Ammon's horn (tissue), 1 donor: Measurements from ENCODE around the gene RAD54L.
"Not testable (repeated sequence)": the region's sequence is repeated elsewhere in the genome, so short reads cannot be mapped to it uniquely, and the experiment has no call there.

Source experiments
- DNase-seq: peaks from one replicate; pipeline ENCODE4 v3.0.0-alpha.2; 2016; ENCODE audit warnings: low spot score

Gene RAD54L

DNA sequence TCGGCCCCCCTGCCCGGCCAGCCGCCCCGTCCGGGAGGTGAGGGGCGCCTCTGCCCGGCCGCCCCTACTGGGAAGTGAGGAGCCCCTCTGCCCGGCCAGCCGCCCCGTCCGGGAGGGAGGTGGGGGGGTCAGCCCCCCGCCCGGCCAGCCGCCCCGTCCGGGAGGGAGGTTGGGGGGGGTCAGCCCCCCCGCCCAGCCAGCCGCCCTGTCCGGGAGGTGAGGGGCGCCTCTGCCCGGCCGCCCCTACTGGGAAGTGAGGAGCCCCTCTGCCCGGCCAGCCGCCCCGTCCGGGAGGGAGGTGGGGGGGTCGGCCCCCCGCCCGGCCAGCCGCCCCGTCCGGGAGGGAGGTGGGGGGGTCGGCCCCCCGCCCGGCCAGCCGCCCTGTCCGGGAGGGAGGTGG lies 5.8 kb upstream of the RAD54L start:
- not testable (repeated sequence) for DNase-seq

DNA sequence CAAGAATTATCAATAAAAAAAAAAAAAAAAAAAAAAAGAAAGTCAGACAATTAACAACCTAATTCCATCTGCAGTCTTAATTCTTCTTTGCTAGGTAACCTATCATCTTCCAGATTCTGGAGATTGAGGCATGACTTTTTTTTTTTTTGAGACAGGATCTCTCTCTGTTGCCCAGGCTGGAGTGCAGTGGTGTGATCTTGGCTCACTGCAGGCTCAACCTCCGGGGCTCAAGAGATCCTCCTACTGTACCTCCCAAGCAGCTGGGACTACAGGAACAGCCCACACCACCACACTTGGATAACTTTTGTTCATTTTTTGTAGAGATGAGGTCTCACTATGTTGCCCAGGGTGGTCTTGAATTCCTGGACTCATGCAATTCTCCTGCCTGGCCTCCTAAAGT lies 4.6 kb upstream of the RAD54L start:
- DNase-seq = no peak

DNA sequence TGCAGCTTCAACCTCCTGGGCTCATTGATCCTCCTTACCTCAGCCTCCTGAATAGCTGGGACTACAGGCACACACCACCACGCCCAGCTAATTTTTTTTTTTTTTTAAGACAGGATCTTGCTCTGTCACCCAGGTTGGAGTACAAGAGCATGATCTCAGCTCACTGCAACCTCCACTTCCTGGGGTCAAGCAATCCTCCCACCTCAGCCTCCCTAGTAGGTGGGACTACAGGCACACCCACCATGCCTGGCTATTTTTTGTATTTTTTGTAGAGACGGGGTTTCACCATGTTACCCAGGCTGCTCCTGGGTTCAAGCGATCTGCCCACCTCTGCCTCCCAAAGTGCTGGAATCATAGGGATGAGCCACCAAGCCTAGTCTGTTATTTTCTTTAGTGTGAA lies 3.7 kb upstream of the RAD54L start:
- DNase-seq = not testable (repeated sequence)

DNA sequence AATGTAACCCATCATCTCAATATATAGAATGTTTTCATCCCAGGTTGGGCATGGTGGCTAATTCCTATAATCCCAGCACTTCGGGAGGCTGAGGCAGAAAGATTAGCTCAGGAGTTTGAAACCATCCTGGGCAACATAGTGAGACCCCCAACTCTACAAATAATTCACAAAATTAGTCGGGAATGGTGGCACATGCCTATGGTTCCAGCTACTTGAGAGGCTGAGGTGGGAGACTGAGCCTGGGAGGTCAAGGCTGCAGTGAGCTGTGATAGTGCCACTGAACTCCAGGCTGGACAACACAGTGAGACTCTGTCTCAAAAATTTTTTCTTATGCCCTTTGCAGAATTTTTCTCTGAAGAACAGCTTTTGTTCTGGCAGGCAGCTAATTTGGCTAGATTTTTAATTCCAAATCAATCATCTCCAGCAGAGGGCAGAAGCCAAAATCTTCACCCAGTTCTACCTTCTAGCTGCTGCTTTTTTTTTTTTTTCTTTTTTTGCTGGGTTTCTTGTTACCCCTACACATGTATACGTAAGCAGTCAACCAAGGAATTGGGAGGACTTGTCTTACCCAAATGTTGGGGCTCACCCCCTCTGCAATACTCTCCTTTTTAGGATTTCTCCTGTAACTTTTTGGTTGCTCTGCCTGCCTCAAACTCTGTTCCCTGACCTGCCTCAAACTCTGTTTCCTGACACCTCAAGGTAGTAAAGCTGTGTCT lies 2.7 kb upstream of the RAD54L start:
- no peak for DNase-seq

DNA sequence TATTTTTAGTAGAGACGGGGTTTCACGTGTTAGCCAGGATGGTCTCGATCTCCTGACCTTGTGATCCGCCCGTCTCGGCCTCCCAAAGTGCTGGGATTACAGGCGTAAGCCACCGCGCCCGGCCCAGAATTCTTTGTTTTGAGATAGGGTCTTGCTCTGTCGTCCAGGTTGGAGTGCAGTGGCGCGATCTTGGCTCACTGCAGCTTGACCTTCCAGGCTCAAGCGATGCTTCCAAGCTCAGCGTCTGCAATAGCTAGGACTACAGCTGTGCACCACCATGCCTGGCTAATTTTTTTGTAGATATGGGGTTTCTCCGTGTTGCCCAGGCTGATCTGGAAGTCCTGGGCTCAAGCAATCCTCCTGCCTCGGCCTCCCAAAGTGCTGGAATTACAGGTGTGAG lies 1.4 kb upstream of the RAD54L start:
- not testable (repeated sequence) for DNase-seq

DNA sequence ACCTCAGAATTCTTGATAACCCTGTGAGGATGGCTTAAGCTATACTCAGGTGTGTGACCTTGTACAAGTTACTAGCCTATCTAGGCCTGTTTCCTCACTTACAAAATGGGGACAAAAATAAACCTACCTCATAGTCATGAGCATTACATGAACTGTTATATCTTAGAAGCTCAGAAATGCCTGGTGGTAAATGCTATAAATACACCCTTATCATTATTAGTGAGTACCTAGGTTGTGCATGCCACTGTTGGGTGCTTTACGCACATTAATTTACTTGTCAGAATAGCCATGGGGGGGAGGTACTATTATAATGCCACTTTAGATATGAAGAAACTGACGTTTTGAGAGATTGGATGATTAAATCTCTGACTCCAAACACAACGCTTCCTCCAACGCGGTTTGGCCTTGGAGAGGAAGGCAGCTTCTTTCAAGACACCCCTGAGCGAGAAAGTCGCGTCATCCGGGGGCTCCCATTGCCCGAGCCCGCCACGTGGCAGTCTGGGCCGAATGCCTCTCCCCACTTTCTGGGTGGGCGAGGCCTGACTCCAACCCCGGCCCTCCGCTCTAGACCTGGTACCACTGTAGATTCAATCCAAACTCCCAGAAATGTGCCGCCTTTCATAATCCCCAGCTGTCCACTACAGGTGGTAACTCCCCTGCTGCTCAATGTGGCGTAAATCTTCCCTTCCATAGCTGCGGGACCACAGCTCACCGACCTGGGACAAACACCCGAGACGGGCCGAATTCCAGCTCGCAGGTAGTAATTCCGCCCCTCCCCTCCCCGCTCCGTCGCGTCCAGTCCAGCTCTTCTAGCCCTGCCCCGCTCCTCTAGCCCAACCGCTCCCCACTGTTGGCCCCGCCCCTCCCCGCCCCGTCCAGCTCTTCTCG lies 771 bp upstream of the RAD54L start:
- DNase-seq = no peak

DNA sequence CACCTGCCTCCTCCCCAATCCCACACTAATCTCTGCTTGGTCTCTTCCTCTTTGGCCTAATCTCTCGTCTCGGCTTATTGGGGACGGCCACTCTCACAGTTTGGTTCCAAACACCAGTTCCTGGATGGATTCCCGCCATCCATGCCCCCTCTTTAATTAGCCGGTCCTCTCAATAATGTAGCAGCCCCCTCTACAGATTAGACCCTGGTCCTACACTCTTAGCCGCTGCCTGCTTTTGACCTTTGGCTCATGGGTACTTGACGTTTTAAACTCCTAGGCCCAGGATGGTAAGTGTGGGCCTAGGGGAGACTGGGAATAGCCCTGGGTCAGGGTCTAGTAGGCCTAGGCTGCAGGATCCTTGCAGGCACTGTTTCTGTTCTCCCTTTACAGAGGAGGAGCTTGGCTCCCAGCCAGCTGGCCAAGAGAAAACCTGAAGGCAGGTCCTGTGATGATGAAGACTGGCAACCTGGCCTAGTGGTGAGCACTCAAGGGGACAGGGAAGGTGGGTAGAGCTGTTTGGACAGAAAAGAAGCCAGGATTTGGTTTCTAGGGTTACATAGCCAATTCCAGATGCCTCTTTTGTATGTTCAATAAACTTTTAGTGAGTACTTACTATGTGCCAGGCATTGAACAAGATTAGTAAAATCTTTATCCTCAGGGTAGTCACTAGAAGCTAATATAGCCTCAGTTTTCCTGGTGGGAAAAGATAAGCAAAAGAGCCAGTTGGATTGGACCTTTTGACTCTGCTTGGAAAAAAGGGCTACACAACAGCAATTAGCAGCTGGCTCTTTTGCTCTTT lies 758 bp downstream of the RAD54L start:
- no peak for DNase-seq

DNA sequence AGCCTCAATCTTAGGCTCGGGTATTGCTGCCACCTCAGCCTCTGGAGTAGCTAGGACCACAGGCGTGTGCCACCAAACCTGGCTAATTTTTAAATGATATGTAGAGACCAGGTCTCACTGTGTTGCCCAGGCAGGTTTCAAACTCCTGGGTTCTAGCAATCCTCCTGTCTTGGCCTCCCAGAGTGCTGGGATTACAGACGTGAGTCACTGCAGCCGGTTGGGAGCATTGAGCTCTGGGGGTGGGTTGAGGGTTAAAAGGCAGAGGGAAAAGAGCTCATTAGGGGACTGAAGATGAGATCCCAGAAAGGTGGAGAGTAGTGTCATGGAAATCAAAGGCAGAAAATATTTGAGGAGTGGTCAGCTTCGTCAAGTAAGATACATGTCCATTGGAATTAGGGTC lies 7.1 kb downstream of the RAD54L start:
- no peak for DNase-seq

DNA sequence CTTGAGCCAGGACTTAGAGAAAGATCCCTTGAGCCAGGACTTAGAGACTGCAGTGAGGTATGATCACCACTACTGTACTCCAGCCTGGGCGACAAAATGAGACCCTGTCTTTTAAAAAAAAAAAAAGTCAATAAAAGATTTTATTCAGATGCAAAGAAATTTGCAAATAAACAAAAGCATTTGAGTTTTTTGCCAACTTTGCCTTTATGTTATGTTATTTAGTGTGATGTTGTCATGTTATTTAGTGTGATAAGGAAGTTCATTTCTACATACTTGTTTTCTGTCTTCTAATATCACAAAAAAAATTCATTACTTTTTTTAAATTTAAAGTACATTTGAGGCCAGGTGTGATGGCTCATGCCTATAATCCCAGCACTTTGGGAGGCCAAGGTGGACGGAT lies 9.0 kb downstream of the RAD54L start:
- DNase-seq = no peak

DNA sequence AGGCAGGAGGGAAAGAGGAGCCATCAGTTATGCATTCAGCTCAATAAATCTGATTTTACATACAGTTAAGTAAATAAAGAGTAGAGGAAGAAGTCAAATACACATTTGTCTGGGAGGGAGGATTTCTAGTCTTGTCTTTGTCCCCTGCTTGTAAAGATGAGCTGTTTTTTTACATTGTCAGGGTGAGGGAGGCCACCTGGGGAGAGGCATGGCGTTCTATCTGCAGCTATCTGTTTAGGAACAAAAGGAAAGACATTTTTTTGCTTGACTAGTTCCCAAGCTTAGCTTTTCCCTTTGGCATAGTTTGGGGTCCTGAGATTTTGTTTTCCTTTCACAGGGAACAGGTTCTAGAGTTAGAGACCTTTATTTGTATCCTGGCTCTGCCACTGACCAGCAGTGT lies 14.9 kb downstream of the RAD54L start:
- DNase-seq = no peak

DNA sequence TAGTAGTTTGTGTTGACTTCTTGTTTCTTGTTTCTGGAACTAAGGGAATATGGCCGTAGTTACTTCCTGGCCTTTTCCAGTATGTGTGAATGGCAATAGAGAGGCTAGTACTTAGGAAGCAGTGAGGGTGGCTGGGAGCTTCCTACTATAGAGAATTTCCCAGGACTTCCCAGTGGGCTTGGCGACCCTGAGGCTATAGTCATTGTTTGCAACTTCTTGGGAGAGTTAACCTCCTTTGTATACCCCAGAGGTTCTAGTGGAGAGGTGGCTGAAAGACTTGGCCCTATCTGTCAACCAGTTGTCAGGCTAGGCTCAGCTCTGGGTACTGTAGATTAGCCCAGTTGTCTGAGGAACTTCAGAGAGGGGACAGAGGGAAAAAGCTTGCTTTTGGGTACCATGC lies 15.6 kb downstream of the RAD54L start:
- no peak for DNase-seq

DNA sequence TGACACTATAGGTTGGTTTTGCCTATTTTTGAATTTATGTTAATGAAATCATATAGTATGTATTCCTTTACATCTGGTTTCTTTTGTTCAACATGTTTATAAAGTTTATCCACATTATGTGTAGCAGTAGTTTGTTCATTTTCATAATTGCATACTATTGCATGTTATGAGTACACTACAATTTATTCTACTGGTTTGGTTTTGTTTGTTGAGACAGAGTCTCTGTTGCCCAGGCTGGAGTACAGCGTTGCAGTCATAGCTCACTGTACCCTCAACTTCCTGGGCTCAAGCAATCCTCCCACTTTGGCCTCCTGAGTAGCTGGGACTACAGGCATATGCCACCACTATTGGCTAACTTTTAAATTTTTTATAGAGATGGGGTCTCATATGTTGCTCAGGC lies 21.0 kb downstream of the RAD54L start:
- DNase-seq = no peak

DNA sequence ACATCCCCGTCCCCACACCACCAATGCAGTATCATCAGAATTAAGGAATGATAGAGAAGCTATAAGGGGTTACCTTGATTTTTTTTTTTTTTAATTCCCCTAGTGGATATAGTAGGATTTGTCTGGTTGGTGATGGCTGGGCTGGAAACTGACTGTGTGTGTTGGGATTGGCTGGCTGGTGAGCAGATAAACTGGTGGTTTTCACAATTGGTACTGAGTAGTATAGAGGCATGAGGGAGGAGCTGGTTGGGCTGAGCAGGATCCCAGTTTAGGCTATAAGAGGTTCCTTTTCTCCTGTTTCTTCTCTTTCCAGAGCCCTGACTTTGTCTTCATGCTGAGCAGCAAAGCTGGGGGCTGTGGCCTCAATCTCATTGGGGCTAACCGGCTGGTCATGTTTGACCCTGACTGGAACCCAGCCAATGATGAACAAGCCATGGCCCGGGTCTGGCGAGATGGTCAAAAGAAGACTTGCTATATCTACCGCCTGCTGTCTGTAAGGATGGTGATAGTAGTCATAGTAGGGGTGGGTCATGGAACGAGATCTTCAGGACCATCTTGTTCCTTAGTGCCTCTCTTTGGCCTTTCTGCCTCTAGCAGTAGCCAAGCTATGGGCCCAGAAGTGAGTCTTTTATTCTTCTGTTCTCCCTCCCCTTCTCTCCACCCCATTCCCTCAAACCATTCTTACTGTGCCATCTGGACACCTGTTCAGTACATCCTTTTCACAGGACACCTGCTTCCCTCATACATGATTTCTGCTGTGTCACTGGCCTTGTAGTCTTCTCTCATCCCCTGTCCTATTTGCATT lies 26.9 kb downstream of the RAD54L start:
- no peak for DNase-seq

DNA sequence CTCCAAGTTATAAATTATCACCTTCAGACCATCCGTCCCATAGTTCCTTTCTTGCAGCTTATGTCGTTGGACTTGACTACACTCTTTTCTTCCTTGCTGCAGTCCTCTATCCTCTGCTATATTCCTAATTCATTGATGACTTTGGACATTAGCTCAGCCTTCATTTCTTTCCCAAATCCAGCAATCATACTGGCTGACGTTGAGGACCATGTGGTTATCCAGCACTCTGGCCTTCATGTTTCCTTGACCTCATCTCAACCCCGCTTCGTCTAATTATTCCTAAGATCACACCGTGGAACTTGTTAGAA lies 27.4 kb downstream of the RAD54L start:
- DNase-seq = no peak

DNA sequence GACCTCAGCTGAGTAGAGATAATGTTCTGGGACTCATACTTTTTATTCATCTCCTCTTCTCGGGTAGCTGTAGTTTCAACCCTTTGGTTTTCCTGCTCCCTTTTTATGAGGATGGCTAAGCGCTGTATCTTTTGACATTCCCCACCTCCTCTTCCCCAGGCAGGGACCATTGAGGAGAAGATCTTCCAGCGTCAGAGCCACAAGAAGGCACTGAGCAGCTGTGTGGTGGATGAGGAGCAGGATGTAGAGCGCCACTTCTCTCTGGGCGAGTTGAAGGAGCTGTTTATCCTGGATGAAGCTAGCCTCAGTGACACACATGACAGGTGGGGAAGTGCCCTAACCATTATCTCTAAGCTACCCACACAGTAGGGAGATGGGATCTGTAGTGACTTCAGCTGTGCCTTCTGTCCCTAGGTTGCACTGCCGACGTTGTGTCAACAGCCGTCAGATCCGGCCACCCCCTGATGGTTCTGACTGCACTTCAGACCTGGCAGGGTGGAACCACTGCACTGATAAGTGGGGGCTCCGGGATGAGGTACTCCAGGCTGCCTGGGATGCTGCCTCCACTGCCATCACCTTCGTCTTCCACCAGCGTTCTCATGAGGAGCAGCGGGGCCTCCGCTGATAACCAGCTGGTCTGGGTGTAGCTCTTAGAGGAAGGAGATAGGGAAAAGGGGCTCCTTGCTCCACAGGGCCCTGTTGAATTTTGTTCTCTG lies 30.3 kb downstream of the RAD54L start:
- no peak for DNase-seq

DNA sequence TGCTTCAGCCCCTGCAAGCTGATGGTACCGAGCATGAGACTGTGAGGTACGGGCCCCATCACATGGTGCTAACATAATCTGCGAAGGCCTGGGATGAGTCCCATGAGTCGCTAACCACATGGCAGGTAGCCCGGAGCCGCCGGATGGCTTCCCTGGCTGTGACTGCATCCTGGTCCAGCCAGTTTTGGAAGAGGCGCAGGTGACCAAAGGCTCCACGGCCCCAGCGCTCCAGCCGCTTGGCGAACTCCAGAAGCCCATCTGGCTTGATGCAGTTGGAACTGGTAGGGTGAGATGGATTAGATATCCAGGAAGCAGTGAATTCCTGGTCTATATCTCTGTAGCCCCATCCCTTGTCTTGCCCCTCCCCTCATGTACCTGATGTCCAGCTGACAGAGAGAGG lies 31.2 kb downstream of the RAD54L start:
- no peak for DNase-seq

DNA sequence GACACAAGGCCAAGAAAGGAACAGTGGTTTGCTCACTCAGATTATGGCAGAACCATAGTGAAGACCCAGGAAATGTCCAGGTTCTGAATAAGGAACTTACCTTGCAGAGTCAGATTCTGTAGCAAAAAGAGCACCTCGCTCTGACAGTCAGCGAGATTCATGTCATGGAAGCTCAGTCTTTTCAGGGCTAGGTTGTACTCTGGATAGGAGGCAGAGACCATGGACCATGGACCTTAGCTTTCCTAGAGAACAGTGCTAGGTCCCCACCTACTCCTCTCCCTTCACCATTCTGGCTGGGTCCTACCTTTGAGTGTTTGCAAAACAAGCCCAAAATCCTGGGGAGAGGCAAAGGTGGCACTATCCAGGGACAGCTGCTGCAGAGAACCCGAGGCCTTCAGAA lies 32.5 kb downstream of the RAD54L start:
- no peak for DNase-seq

DNA sequence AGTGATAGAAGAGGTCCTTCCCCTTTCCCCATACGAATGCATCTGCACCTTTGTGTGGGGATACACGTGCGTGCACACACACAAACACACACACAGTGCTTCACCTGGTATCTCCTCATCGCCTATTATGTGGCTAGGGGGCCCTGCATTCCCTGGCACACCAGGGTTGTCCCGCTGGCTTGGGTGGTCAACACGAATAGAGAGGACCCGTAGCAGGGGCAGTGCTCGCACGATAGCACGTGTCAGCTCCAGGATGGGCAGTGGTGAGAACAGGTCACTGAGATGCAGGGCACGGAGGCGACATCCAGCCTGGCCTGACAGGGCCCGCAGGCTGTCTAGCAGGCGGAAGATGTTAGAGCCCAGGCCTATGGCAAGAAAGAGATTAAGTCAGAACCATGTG lies 33.5 kb downstream of the RAD54L start:
- DNase-seq = no peak

DNA sequence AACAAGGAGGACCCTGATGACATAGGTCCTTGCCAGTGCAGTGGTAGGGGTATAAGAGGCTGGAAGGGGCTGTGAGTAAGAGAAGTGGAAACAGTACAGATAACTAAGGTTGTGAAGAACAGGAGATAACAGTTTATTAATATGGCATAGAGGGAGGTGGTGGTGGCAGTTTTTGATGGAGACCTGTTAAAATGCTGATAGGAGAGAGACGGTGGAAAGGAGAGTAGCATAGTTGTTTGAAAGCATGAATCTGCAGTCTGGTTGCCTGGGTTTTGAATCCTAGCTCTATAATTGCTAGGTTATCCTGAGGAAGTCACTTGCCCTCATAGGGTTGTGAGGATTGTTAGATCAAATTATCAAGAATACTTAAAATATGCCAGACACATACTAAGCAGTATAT lies 36.5 kb downstream of the RAD54L start:
- DNase-seq = no peak

DNA sequence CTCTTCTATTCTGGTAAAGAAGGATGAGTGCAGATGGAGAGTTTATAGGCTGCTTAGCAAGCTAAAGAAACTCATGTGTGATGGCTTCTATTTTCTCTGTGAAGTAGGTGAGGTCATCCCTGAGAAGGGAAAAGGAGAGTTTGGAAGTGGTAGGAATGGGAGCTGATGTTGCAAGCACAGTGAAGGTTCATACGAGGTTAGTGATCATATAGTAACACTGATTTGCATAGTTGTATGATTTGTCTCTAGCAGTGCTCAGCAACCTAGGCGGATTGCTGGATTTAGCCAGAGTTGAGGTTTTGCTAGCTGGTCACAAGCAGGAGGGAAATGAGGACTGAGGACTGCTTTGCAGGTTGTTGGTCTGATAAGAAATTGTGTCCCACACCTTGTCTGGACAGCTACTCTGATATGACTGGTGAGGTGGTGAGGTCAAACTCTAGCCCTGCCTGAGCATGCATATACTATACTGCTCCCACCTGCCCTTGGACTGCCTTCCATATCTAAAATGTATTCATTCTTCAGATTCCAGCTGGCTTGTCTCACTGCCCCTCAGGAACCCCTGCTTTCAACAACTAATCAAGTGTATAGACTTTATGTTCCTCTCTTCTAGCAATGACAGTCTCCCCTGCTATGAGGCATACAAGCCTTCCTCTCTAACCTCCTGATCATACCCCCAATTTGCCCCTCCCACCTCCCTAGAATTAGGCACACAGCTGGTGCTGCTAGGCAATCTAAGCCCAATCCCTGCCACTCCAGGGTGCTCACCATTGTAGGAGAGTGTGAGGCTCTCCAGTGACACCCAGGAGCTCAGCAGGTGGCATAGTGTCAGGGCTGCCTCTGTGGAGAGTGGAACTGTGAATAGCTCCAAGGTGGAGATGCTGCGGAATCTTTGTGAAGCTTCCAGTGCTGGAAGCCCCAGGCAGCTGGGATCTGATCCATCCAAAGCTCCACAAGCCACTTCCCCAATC lies 37.3 kb downstream of the RAD54L start:
- no peak for DNase-seq
